GM12891 (cell line): ENCODE data around the gene SLC8A1.

Experiments
- POLR2A ChIP-seq: IDR thresholded peaks from 2 replicates; pipeline ENCODE4 v1.6.1; 2011; ENCODE audit warnings: low read depth, low read length, control low read depth
- POLR2AphosphoS5 ChIP-seq: IDR thresholded peaks from 2 replicates; pipeline ENCODE4 v1.6.1; 2011; ENCODE audit warnings: low read depth, low read length, control low read depth
- POU2F2 ChIP-seq: IDR thresholded peaks from 2 replicates; pipeline ENCODE4 v1.6.1; 2011; ENCODE audit warnings: low read depth, mild to moderate bottlenecking, control low read depth, low read length, moderate library complexity
- TAF1 ChIP-seq: IDR thresholded peaks from 2 replicates; pipeline ENCODE4 v1.6.1; 2011; ENCODE audit warnings: low read depth, low read length, control low read depth

- TF ChIP-seq TAF1 (no peak), POLR2AphosphoS5 (no peak), POLR2A (no peak), POU2F2 (no peak)
Measured at GRCh38 chr2:40261042-40261441, 190.8 kb downstream of the SLC8A1 start.
